Activated naive CD4-positive, alpha-beta T cell treated with anti-CD3 and anti-CD28 coated beads, Interleukin-2, amount 50 U/mL, for 24 hours (primary cell): Measurements from ENCODE around the gene SMARCA2.

Experiments
- H3K27ac Mint-ChIP-seq: one replicate; pipeline ENCODE4 v1.8.0; 2021; ENCODE audit warnings: mild to moderate bottlenecking, mixed read lengths
- H3K27me3 Mint-ChIP-seq: one replicate; pipeline ENCODE4 v1.8.0; 2021; ENCODE audit warnings: mixed read lengths
- H3K36me3 Mint-ChIP-seq: one replicate; pipeline ENCODE4 v1.8.0; 2021; ENCODE audit warnings: mixed read lengths
- H3K4me1 Mint-ChIP-seq: one replicate; pipeline ENCODE4 v1.8.0; 2021; ENCODE audit warnings: mixed read lengths
- H3K4me3 Mint-ChIP-seq: one replicate; pipeline ENCODE4 v1.8.0; 2021; ENCODE audit warnings: mild to moderate bottlenecking, mixed read lengths
- H3K9me3 Mint-ChIP-seq: one replicate; pipeline ENCODE4 v1.8.0; 2021; ENCODE audit warnings: mixed read lengths

The SMARCA2 gene

GRCh38 chr9:2233274-2233673 lies 218.1 kb downstream of the SMARCA2 start:
- Mint-ChIP-seq H3K4me1 (no peaks in the 10 kb centered on the region), H3K36me3 (no peaks in the 10 kb centered on the region), H3K27me3 (peaks cover under 1% of the 10 kb centered on the region), H3K9me3 (no peaks in the 10 kb centered on the region), H3K27ac (no peak overlapping the region), H3K4me3 (no peak overlapping the region)

DNA sequence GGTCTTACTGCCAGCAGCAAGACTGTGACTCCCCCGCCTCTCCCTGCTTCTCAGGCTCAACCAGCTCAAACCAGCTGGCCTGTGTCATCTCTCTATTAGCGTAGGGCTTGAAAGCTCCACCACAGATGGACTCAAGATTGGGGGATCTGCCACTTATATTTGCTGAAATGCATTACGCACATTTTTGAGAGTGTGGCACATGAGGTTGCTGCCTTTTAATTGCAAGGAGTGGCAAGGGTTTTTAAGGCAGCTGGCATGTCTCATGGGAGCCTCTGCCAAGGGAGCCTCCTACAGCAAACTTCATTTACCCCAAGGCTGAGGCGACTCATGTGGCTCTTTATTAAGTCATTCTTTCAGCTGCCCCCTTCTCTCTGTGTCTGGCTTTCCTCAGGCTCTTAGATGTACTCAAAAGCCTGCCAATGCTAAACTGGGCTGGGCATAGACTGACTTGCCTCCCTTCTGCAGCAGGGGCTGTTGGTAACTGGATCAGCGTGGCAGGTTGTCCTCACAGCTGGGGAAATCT lies 219.3 kb downstream of the SMARCA2 start:
- no peaks in the 10 kb centered on the region for H3K4me1 Mint-ChIP-seq
- H3K9me3 Mint-ChIP-seq, result no peaks in the 10 kb centered on the region
- H3K27ac Mint-ChIP-seq, result no peak overlapping the region
- H3K4me3 Mint-ChIP-seq, result no peak overlapping the region
- no peaks in the 10 kb centered on the region for H3K36me3 Mint-ChIP-seq
- peaks cover 4% of the 10 kb centered on the region for H3K27me3 Mint-ChIP-seq

- no peak overlapping the region for H3K27ac Mint-ChIP-seq
- H3K4me1 Mint-ChIP-seq, result no peaks in the 10 kb centered on the region
- no peaks in the 10 kb centered on the region for H3K36me3 Mint-ChIP-seq
- no peak overlapping the region for H3K4me3 Mint-ChIP-seq
- peaks cover 4% of the 10 kb centered on the region for H3K27me3 Mint-ChIP-seq
- H3K9me3 Mint-ChIP-seq, result no peaks in the 10 kb centered on the region
Measured at GRCh38 chr9:2235623-2236022, 220.5 kb downstream of the SMARCA2 start.

- H3K36me3 Mint-ChIP-seq, result peaks cover 2% of the 10 kb centered on the region
- H3K27me3 Mint-ChIP-seq, result peaks cover 6% of the 10 kb centered on the region
- no peak overlapping the region for H3K4me3 Mint-ChIP-seq
- peaks cover 5% of the 10 kb centered on the region for H3K4me1 Mint-ChIP-seq
- H3K9me3 Mint-ChIP-seq, result no peaks in the 10 kb centered on the region
- H3K27ac Mint-ChIP-seq, result no peak overlapping the region
Measured at GRCh38 chr9:2236850-2237249, 221.7 kb downstream of the SMARCA2 start.

DNA sequence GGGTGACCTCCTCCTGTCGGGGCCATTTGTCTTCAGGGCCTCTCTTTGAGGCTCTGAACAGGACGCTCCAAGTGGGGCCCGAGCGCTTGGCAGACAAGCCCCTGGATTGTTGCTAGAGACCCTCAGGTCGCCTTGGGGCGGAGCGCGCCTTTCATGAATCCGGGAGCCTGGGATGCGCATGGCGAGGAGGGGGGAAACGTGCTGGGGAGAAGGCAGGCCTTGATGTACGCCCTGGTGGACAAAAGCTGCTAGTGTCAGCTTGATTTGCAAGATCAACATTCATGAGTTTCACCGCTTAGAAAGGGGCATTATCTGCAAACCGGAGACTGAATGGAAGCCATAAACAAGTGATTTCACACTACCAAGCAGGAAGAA lies 226.3 kb downstream of the SMARCA2 start:
- Mint-ChIP-seq H3K27me3 (peaks cover 15% of the 10 kb centered on the region), H3K27ac (no peak overlapping the region), H3K4me1 (peaks cover 17% of the 10 kb centered on the region)

DNA sequence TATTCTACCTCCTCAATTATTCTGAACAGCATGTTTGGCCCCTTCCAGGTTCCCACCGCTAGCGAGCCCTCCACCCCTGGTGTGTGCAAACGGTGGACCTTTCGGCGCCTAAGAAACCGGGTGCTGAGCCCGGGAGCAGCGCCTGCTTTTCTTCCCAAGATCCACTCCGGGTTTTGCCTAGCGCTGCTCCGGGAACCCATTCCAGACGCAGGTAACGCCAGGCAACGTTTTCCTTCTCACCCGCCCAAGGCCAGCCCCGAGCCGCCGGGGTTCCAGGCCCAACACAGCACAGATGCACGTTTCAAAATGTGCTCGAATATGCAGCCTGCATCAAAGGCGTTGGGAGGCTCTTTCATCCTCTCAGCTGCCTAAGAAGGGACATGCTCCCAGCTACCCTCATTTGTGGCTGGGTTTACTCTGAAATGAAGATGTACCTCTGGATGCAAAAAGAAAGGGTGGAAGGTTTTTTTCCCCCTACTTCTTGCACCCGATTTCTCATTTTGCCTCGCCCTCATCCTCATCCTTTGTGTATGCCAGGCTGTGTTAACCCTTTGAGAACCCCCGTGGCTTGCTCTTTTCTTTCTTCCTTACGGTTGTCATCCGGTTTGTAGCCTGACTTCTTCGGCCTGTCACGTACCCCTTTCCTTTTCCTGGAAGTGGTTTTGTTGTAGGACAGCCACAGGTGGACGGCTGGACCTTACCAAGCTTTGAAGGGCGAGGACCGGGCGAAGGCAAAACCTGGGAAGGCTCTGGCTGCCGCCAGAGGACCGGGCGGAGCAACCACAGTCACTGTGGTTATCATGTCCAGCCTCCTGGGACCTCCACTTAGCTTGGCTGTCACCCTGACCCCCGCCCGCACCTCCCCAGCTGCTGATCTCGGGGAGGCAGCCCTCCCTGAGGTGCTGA lies 226.9 kb downstream of the SMARCA2 start:
- H3K4me1 Mint-ChIP-seq, result peaks cover 17% of the 10 kb centered on the region
- no peaks in the 10 kb centered on the region for H3K9me3 Mint-ChIP-seq
- peaks cover 15% of the 10 kb centered on the region for H3K27me3 Mint-ChIP-seq
- H3K36me3 Mint-ChIP-seq, result peaks cover 2% of the 10 kb centered on the region
- peak overlapping the region; percentile 68 for H3K4me3 Mint-ChIP-seq
- no peak overlapping the region for H3K27ac Mint-ChIP-seq

More for the DNA sequence above, 226.3 kb downstream of the SMARCA2 start:
- peaks cover 2% of the 10 kb centered on the region for H3K36me3 Mint-ChIP-seq
- peak overlapping the region; percentile 68 for H3K4me3 Mint-ChIP-seq
- no peaks in the 10 kb centered on the region for H3K9me3 Mint-ChIP-seq

GRCh38 chr9:2242831-2243330 lies 227.7 kb downstream of the SMARCA2 start:
- Mint-ChIP-seq H3K9me3 (no peaks in the 10 kb centered on the region), H3K27me3 (peaks cover 15% of the 10 kb centered on the region), H3K27ac (no peak overlapping the region), H3K36me3 (peaks cover 2% of the 10 kb centered on the region), H3K4me3 (peak overlapping the region; percentile 68), H3K4me1 (peaks cover 17% of the 10 kb centered on the region)
